ENCODE measurements around the gene KRTAP1-1.

GRCh38 chr17:41054025-41054424 is 12.8 kb upstream of the KRTAP1-1 start:
- TF ChIP-seq SIN3A (IDR thresholded peaks at IDR 0.05; ENCODE audit: borderline replicate concordance, insufficient read depth, low read length) = no peak
- no peak for TF ChIP-seq POLR2AphosphoS5 (IDR thresholded peaks at IDR 0.05; ENCODE audit: low read depth, low read length)
- TF ChIP-seq FOXP2 (optimal IDR thresholded peaks at IDR 0.05; ENCODE audit: borderline replicate concordance, extremely low read depth, extremely low read length, insufficient read depth) = no peak
- no peak for TF ChIP-seq REST (IDR thresholded peaks at IDR 0.05; ENCODE audit: insufficient read depth in 1 of 2, low read depth in 2 of 2, low read length in 2 of 2)
- no peak for TF ChIP-seq TAF1 (IDR thresholded peaks at IDR 0.05; ENCODE audit: borderline replicate concordance, insufficient read depth, low read length)

Data from PFSK-1 (cell line).